Lung (tissue), 12 donors: ENCODE results near the gene GPX7. TPM values are rescaled to one million over a fixed set of nuclear protein-coding genes. Genes with fewer than 3 reads are reported as not detected.

ENCODE experiments used
- ATAC-seq: fragments of 200-7000 bp; cut with Tn5 transposase; one replicate; pipeline ENCODE4 v1.9.1; 2020; ENCODE audit warnings: moderate number of reproducible peaks; ENCODE audit not compliant: insufficient read depth, low FRiP score
- DNase-seq, 3 donors: peaks; one replicate each; pipeline ENCODE4 v3.0.0-alpha.2; 2013 to 2017
- H3K27ac ChIP-seq, 2 donors: one replicate each; pipeline ENCODE4 v1.5.1; 2013; ENCODE audit warnings: mild to moderate bottlenecking in 2 of 2, moderate library complexity in 2 of 2, control low read depth in 1 of 2, inconsistent platforms in 1 of 2, low read depth in 1 of 2, low read length in 1 of 2
- H3K27me3 ChIP-seq, 3 donors: one replicate each; pipeline ENCODE4 v1.5.1; 2013; ENCODE audit warnings: low read length in 2 of 3; ENCODE audit not compliant: control insufficient read depth in 3 of 3, insufficient read depth in 3 of 3
- H3K36me3 ChIP-seq, 4 donors: one replicate each; pipeline ENCODE4 v1.5.1; 2013; ENCODE audit warnings: low read length in 4 of 4, mild to moderate bottlenecking in 1 of 4, moderate library complexity in 1 of 4; ENCODE audit not compliant: control insufficient read depth in 4 of 4, insufficient read depth in 4 of 4
- H3K4me1 ChIP-seq, 5 donors: one replicate each; pipeline ENCODE4 v1.5.1; 2013; ENCODE audit warnings: low read length in 5 of 5, mild to moderate bottlenecking in 2 of 5, moderate library complexity in 1 of 5; ENCODE audit not compliant: control insufficient read depth in 5 of 5, insufficient read depth in 5 of 5
- H3K4me3 ChIP-seq: one replicate; pipeline ENCODE4 v1.5.1; 2013; ENCODE audit warnings: mild to moderate bottlenecking, control low read depth, moderate library complexity
- H3K9ac ChIP-seq, 2 donors: one replicate each; pipeline ENCODE4 v1.5.1; 2013; ENCODE audit warnings: low read length in 2 of 2, control low read depth in 1 of 2; ENCODE audit not compliant: insufficient read depth in 1 of 2
- H3K9me3 ChIP-seq, 4 donors: one replicate each; pipeline ENCODE4 v1.5.1; 2013; ENCODE audit warnings: low read length in 3 of 4, mild to moderate bottlenecking in 1 of 4, moderate library complexity in 1 of 4; ENCODE audit not compliant: control insufficient read depth in 4 of 4, insufficient read depth in 3 of 4
- CTCF ChIP-seq: IDR thresholded peaks from 2 replicates; pipeline ENCODE4 v1.5.1; 2012; ENCODE audit warnings: mild to moderate bottlenecking; ENCODE audit errors: control extremely low read depth, extremely low read depth
- WGBS, 2 donors: extraction: QIAGEN DNeasy Blood & Tissue Kit; methylation state at CpG; one replicate each; pipeline ENCODE4 v1.1.7; 2013; 5-methylcytosine and 5-hydroxymethylcytosine counted together
- polyA plus RNA-seq, 2 donors: library from polyadenylated mRNA; stranded (reverse); fragments of 200-250 nt; gene quantifications; one replicate each; pipeline ENCODE4 v1.2.1, GENCODE V29; 2013
- total RNA-seq, 2 donors: library from RNA; depleted of rRNA in 1 of 2; stranded (reverse); fragments of >200 nt in 1 of 2; gene quantifications; one replicate each; pipeline ENCODE4 v1.2.1, GENCODE V29; 2014 to 2021
- donor health status: control.
- donor health status: control.
- donor health status: Bipolar disorder and iron deficiency.
- donor health status: healthy.
- donor health status: DM: yes; HTN: yes; CAD: no.

The GPX7 gene
- total and polyA plus RNA-seq, 4 donors: 7.3 to 61.4 (median 12.1) TPM

- no peaks in the 10 kb centered on the region for H3K36me3 ChIP-seq
- peaks cover 0 to 1% (median 0%) of the 10 kb centered on the region in 4 donors for H3K9me3 ChIP-seq
- no peak overlapping the region for H3K27ac ChIP-seq
- H3K4me1 ChIP-seq: peaks cover 0 to 17% (median 0%) of the 10 kb centered on the region in 5 donors
- H3K4me3 ChIP-seq: no peak overlapping the region
- TF ChIP-seq CTCF: no peak
- peaks cover 0 to 11% (median 0%) of the 10 kb centered on the region in 3 donors for H3K27me3 ChIP-seq
- DNase-seq (no peak), ATAC-seq (no peak)
- no peak overlapping the region for H3K9ac ChIP-seq
- WGBS, 2 donors: 70 to 73% methylated on average over 4 of the region's 4 CpGs
Observed at GRCh38 chr1:52635321-52636089, 33.3 kb downstream of the GPX7 start.

- Histone ChIP-seq H3K9me3 (peaks cover 0 to 1% (median 0%) of the 10 kb centered on the region in 4 donors), H3K4me3 (no peak overlapping the region), H3K9ac (no peak overlapping the region), H3K4me1 (peaks cover 0 to 10% (median 0%) of the 10 kb centered on the region in 5 donors), H3K27ac (peak overlapping the region in 1 of 2 donors; percentile 8), H3K36me3 (no peaks in the 10 kb centered on the region), H3K27me3 (peaks cover 0 to 11% (median 0%) of the 10 kb centered on the region in 3 donors)
- no peak for TF ChIP-seq CTCF
- DNase-seq: no peak
- ATAC-seq: peak; percentile 48
- WGBS, 2 donors: 21 to 49% methylated on average over 11 of the region's 11 CpGs
Observed at GRCh38 chr1:52636721-52637695, 34.8 kb downstream of the GPX7 start.

- no peak for DNase-seq
- no peak overlapping the region for H3K4me3 ChIP-seq
- peaks cover 0 to 4% (median 0%) of the 10 kb centered on the region in 5 donors for H3K4me1 ChIP-seq
- peak overlapping the region in 1 of 2 donors; percentile 40 for H3K27ac ChIP-seq
- ATAC-seq: no peak
- no peaks in the 10 kb centered on the region for H3K36me3 ChIP-seq
- TF ChIP-seq CTCF: no peak
- 81% methylated on average over 4 of the region's 4 CpGs for WGBS, 2 donors
- peaks cover 0 to under 1% (median 0%) of the 10 kb centered on the region in 4 donors for H3K9me3 ChIP-seq
- peaks cover 0 to 7% (median 0%) of the 10 kb centered on the region in 3 donors for H3K27me3 ChIP-seq
- no peak overlapping the region for H3K9ac ChIP-seq
Observed at GRCh38 chr1:52637946-52638345, 35.8 kb downstream of the GPX7 start.
